NT2/D1 (cell line): Measurements from ENCODE around the gene SLC19A1.

ENCODE experiments used
- SUZ12 ChIP-seq: IDR thresholded peaks from 2 replicates; pipeline ENCODE4 v1.6.1; 2011; ENCODE audit not compliant: insufficient read length, insufficient read depth; ENCODE audit errors: extremely low read depth
- YY1 ChIP-seq: IDR thresholded peaks from 2 replicates; pipeline ENCODE4 v1.6.1; 2011; ENCODE audit not compliant: insufficient read length, insufficient read depth

GRCh38 chr21:45506241-45506817 is 35.9 kb downstream of the SLC19A1 start:
- TF ChIP-seq YY1 = no peak
- no peak for TF ChIP-seq SUZ12
